SK-N-SH (cell line): Measurements from ENCODE around the gene ALOX5AP. TPM values are rescaled to one million over a fixed set of nuclear protein-coding genes. Genes with fewer than 3 reads are reported as not detected.

Experiments used
- CTCF ChIA-PET: fragments of 300-600, 350-600 bp; formaldehyde crosslinking; extraction: SDS; loops from one replicate; lab custom pipeline; 2021; lab: Yijun Ruan, JAX
- POLR2A ChIA-PET: fragments of 350-600 bp; sonication (Branson Sonifier 250); formaldehyde crosslinking; extraction: SDS; loops from one replicate; lab custom pipeline; 2020; ENCODE audit warnings: antibody characterized with exemption, inconsistent platforms; lab: Yijun Ruan, JAX
- DNase-seq: peaks from one replicate; pipeline ENCODE4 v3.0.0; 2012
- H2AFZ ChIP-seq: fragments of 200-600 bp; sonication (generic); 2 replicates; pipeline ENCODE4 v1.8.1; 2016; ENCODE audit warnings: antibody characterized with exemption, mild to moderate bottlenecking, low read depth
- H3F3A ChIP-seq: fragments of 200-600 bp; sonication (generic); replicated peaks from 2 replicates; pipeline ENCODE3; 2016; ENCODE audit warnings: antibody characterized with exemption, mild to moderate bottlenecking; ENCODE audit not compliant: insufficient read depth
- H3K27ac ChIP-seq, 2 experiments: fragments of 200-500 bp in 1 of 2; fragments of 200-600 bp in 1 of 2; sonication (Bioruptor generic) in 1 of 2; sonication (generic), shearing (Covaris generic) in 1 of 2; 2 replicates each; pipeline versions ENCODE4 v1.5.1 to v1.6.1; 2014 to 2016; ENCODE audit warnings: low read depth in 2 of 2, inconsistent platforms in 1 of 2, low read length in 1 of 2, mild to moderate bottlenecking in 1 of 2, mixed read lengths in 1 of 2
- H3K27me3 ChIP-seq: fragments of 200-600 bp; sonication (generic), shearing (Covaris generic); 2 replicates; pipeline ENCODE4 v1.6.1; 2016; ENCODE audit warnings: mixed run types; ENCODE audit not compliant: insufficient read depth
- H3K36me3 ChIP-seq, 2 experiments: fragments of 200-500 bp in 1 of 2; fragments of 200-600 bp in 1 of 2; sonication (Bioruptor generic) in 1 of 2; sonication (generic) in 1 of 2; replicated peaks in 1 of 2; 2 replicates each; pipeline versions ENCODE3 to v1.5.1; 2014 to 2016; ENCODE audit warnings: low read length in 1 of 2, mild to moderate bottlenecking in 1 of 2; ENCODE audit not compliant: insufficient read depth in 2 of 2, control insufficient read depth in 1 of 2
- H3K4me1 ChIP-seq, 2 experiments: fragments of 200-500 bp in 1 of 2; fragments of 200-600 bp in 1 of 2; sonication (Bioruptor generic) in 1 of 2; sonication (generic), shearing (Covaris generic) in 1 of 2; 2 replicates each; pipeline versions ENCODE4 v1.5.1 to v1.6.1; 2014 to 2016; ENCODE audit warnings: low read depth in 1 of 2, low read length in 1 of 2, mixed run types in 1 of 2; ENCODE audit not compliant: insufficient read depth in 2 of 2, control insufficient read depth in 1 of 2
- H3K4me2 ChIP-seq: fragments of 200-600 bp; sonication (generic), shearing (Covaris generic); 2 replicates; pipeline ENCODE4 v1.6.1; 2017; ENCODE audit warnings: mixed run types
- H3K4me3 ChIP-seq, 2 experiments: fragments of 200-500 bp in 1 of 2; fragments of 200-600 bp in 1 of 2; sonication (Bioruptor generic) in 1 of 2; sonication (generic), shearing (Covaris generic) in 1 of 2; 2 replicates each; pipeline versions ENCODE4 v1.5.1 to v1.8.1; 2014 to 2016; ENCODE audit warnings: low read depth in 2 of 2, inconsistent platforms in 1 of 2, low read length in 1 of 2, mild to moderate bottlenecking in 1 of 2, mixed read lengths in 1 of 2, moderate library complexity in 1 of 2
- H3K79me2 ChIP-seq: fragments of 200-600 bp; sonication (generic); 2 replicates; pipeline ENCODE4 v1.8.1; 2017; ENCODE audit warnings: mild to moderate bottlenecking; ENCODE audit not compliant: insufficient read depth
- H3K9ac ChIP-seq: fragments of 200-600 bp; sonication (generic); 2 replicates; pipeline ENCODE4 v1.6.1; 2017; ENCODE audit warnings: mixed run types
- H3K9me2 ChIP-seq: fragments of 200-600 bp; sonication (generic); 2 replicates; pipeline ENCODE4 v1.6.1; 2017; ENCODE audit warnings: mixed run types
- H3K9me3 ChIP-seq: fragments of 200-600 bp; sonication (generic); 2 replicates; pipeline ENCODE4 v1.6.1; 2017; ENCODE audit warnings: mixed run types, mild to moderate bottlenecking, moderate library complexity
- H4K20me1 ChIP-seq: fragments of 200-600 bp; sonication (generic); 2 replicates; pipeline ENCODE4 v1.6.1; 2017; ENCODE audit warnings: mild to moderate bottlenecking, mixed run types; ENCODE audit not compliant: insufficient read depth
- ELF1 ChIP-seq: IDR thresholded peaks from 2 replicates; pipeline ENCODE4 v1.4.0; 2012
- EZH2phosphoT487 ChIP-seq: fragments of 200-600 bp; sonication (generic); IDR thresholded peaks from 2 replicates; pipeline ENCODE4 v1.6.1; 2017; ENCODE audit warnings: low read depth, mixed run types, mild to moderate bottlenecking, antibody characterized with exemption, moderate library complexity, borderline replicate concordance
- FOSL2 ChIP-seq: IDR thresholded peaks from 2 replicates; pipeline ENCODE4 v1.4.0; 2012; ENCODE audit warnings: low read depth, mild to moderate bottlenecking, moderate library complexity, borderline replicate concordance
- FOXM1 ChIP-seq: IDR thresholded peaks from 2 replicates; pipeline ENCODE4 v1.4.0; 2012; ENCODE audit warnings: low read depth, mild to moderate bottlenecking
- MEF2A ChIP-seq: IDR thresholded peaks from 2 replicates; pipeline ENCODE4 v1.4.0; 2012; ENCODE audit warnings: low read depth, borderline replicate concordance
- MXI1 ChIP-seq: IDR thresholded peaks from 2 replicates; pipeline ENCODE4 v1.6.1; 2012; ENCODE audit warnings: mild to moderate bottlenecking, low read depth, low read length, improper control_type of control experiment
- NRF1 ChIP-seq: IDR thresholded peaks from 2 replicates; pipeline ENCODE4 v1.6.1; 2012; ENCODE audit warnings: low read depth, mild to moderate bottlenecking, low read length
- PBX3 ChIP-seq: IDR thresholded peaks from 2 replicates; pipeline ENCODE4; 2012
- POLR2AphosphoS5 ChIP-seq: IDR thresholded peaks from 2 replicates; pipeline ENCODE4 v1.6.1; 2012; ENCODE audit warnings: low read depth, low read length
- RAD21 ChIP-seq: IDR thresholded peaks from 2 replicates; pipeline ENCODE4 v1.6.1; 2012; ENCODE audit warnings: mild to moderate bottlenecking, low read length
- RCOR1 ChIP-seq: fragments of 150-350 bp; IDR thresholded peaks from 2 replicates; pipeline ENCODE4 v1.6.1; 2017; ENCODE audit warnings: antibody characterized with exemption, low read length
- SIN3A ChIP-seq: IDR thresholded peaks from 2 replicates; pipeline ENCODE4 v1.6.1; 2012; ENCODE audit warnings: low read depth, mild to moderate bottlenecking, low read length, moderate library complexity, borderline replicate concordance
- TCF12 ChIP-seq: IDR thresholded peaks from 2 replicates; pipeline ENCODE4 v1.4.0; 2012
- TEAD4 ChIP-seq: IDR thresholded peaks from 2 replicates; pipeline ENCODE4 v1.4.0; 2012; ENCODE audit warnings: mild to moderate bottlenecking, borderline replicate concordance; ENCODE audit not compliant: insufficient read depth
- USF1 ChIP-seq: IDR thresholded peaks from 2 replicates; pipeline ENCODE4 v1.4.0; 2012; ENCODE audit warnings: low read depth, borderline replicate concordance
- USF2 ChIP-seq: fragments of 150-350 bp; IDR thresholded peaks from 2 replicates; pipeline ENCODE4 v1.6.1; 2017; ENCODE audit warnings: antibody characterized with exemption, low read length, low read depth, borderline replicate concordance
- WGBS: methylation state at CpG from one replicate; pipeline ENCODE4 v1.1.6; 2017; ENCODE audit warnings: low lambda C conversion rate; 5-methylcytosine and 5-hydroxymethylcytosine counted together
- polyA plus RNA-seq, 3 experiments: library from polyadenylated mRNA; depleted of rRNA; stranded (reverse); fragments of >200 nt; gene quantifications; 2 replicates each; pipeline ENCODE4 v1.2.3, GENCODE V29; 2012

The ALOX5AP gene
- polyA plus RNA-seq, 1 of the 3 experiments (the other 2 are of a cell fraction), result 1.3 TPM

- H2AFZ ChIP-seq, result no peak overlapping the region
- no peaks in the 10 kb centered on the region for H3K27me3 ChIP-seq
- H3K9ac ChIP-seq, result no peak overlapping the region
- H4K20me1 ChIP-seq, result no peaks in the 10 kb centered on the region
- peaks cover 0 to 31% of the 10 kb centered on the region in 2 experiments; a peak in 2 of 4 replicates for H3K4me1 ChIP-seq
- 100% methylated on average over 2 of the region's 2 CpGs for WGBS
- H3F3A ChIP-seq, result peaks cover 21% of the 10 kb centered on the region
- no peaks in the 10 kb centered on the region for H3K79me2 ChIP-seq
- no peak overlapping the region for H3K4me3 ChIP-seq
- POLR2A ChIA-PET, result no interaction called here
- H3K36me3 ChIP-seq, result no peaks in the 10 kb centered on the region
- TF ChIP-seq TEAD4, result no peak
- no peak for TF ChIP-seq MEF2A
- TF ChIP-seq PBX3, result no peak
- TF ChIP-seq RCOR1, result no peak
- no peak for TF ChIP-seq RAD21
- no peak for TF ChIP-seq FOSL2
- TF ChIP-seq MXI1, result no peak
- no peak for TF ChIP-seq NRF1
- no peak for TF ChIP-seq SIN3A
- TF ChIP-seq USF1, result no peak
- no peak for TF ChIP-seq USF2
- no peak for TF ChIP-seq TCF12
- TF ChIP-seq EZH2phosphoT487, result no peak
- TF ChIP-seq FOXM1, result no peak
- no peak for TF ChIP-seq ELF1
- TF ChIP-seq POLR2AphosphoS5, result no peak
- TF ChIP-seq, all 33 proteins: peak for 0
- no peak for DNase-seq
- CTCF ChIA-PET, result interaction anchor here (1.1 kb wide), 1 partner anchor 64 kb away, joined by 3 read pairs; no protein-coding TSS in a partner anchor
- H3K27ac ChIP-seq, result peak overlapping the region in 1 of 2 experiments; percentile 84; a peak in 1 of 4 replicates
- H3K9me2 ChIP-seq, result no peaks in the 10 kb centered on the region
- H3K9me3 ChIP-seq, result 0 out of 2 replicates have a peak, but pooled peaks cover 3% of the 10 kb centered on the region
- H3K4me2 ChIP-seq, result no peak overlapping the region
These were observed 3.8 kb downstream of the ALOX5AP start for GRCh38 chr13:30739237-30739528.
